Upper lobe of left lung (tissue), 4 donors: ENCODE results near the gene UHRF1.

Source experiments
- CTCF ChIP-seq, 6 experiments: fragments of 450-650 bp in 4 of 6; fragments of 200-600 bp in 2 of 6; sonication (generic) in 2 of 6; IDR thresholded peaks; one replicate each; pipeline ENCODE4 v1.5.1; 2016 to 2019; ENCODE audit warnings: antibody characterized with exemption in 6 of 6
- POLR2A ChIP-seq, 4 donors: fragments of 450-650 bp; IDR thresholded peaks; one replicate each; pipeline ENCODE4 v1.5.1; 2016 to 2017; ENCODE audit warnings: antibody characterized with exemption in 4 of 4, mild to moderate bottlenecking in 2 of 4
- POLR2AphosphoS5 ChIP-seq, 2 donors: sonication (generic); formaldehyde crosslinking; IDR thresholded peaks; one replicate each; pipeline ENCODE4 v1.5.1; 2017; ENCODE audit warnings: antibody characterized with exemption in 2 of 2

DNA sequence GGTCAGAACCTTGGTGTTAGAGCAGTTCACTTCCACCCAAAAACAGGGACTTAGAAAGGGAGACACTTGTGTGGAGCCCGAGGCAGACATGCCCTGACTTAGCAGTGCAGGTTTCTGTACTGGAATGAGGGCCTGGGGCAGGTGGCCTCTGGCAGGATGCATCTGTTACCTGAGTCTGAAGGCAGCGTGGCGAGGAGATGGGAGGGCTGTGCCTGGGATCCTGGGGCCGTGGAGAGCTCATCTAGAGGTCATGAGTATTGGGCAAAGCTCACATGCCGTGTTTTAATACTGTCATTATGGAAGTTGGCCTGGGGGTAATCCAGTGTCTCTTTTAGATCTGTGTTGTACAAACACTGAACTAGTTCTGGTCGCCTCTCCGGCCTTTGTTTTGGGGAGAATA lies 81.0 kb downstream of the UHRF1 start:
- TF ChIP-seq CTCF (IDR thresholded peaks at IDR 0.05) (no peak), POLR2A (IDR thresholded peaks at IDR 0.05) (no peak), POLR2AphosphoS5 (IDR thresholded peaks at IDR 0.05) (no peak)
